Body of pancreas (tissue), 4 donors: ENCODE measurements around the gene AKT3. TPM values are rescaled to one million over a fixed set of nuclear protein-coding genes. Genes with fewer than 3 reads are reported as not detected.

Source experiments
- ATAC-seq: fragments of 150-250 bp; one replicate; pipeline ENCODE4 v1.9.1; 2016
- DNase-seq, 4 donors: peaks; one replicate each; pipeline ENCODE4 v3.0.0-alpha.2; 2019
- H3K27ac ChIP-seq, 4 donors: fragments of 200-600 bp; sonication (generic); 1 replicate in 3 of 4; 2 replicates in 1 of 4; pipeline versions ENCODE4 v1.5.1 to v1.6.1; 2016 to 2019; ENCODE audit warnings: mild to moderate bottlenecking in 1 of 4, mixed read lengths in 1 of 4, moderate library complexity in 1 of 4
- H3K27me3 ChIP-seq, 2 donors: fragments of 200-600 bp; sonication (generic); one replicate each; pipeline ENCODE4 v1.6.0; 2016; ENCODE audit warnings: mild to moderate bottlenecking in 1 of 2
- H3K36me3 ChIP-seq, 2 donors: fragments of 200-600 bp; sonication (generic); replicated peaks in 1 of 2; 2 replicates each; pipeline ENCODE4 v1.5.1; 2016; ENCODE audit warnings: low read depth in 2 of 2; ENCODE audit not compliant: insufficient read depth in 1 of 2
- H3K4me1 ChIP-seq: fragments of 200-600 bp; sonication (generic); one replicate; pipeline ENCODE4 v1.6.0; 2016
- H3K4me3 ChIP-seq, 2 donors: fragments of 200-600 bp; sonication (generic); 1 replicate in 1 of 2; 2 replicates in 1 of 2; pipeline ENCODE4 v1.5.1; 2016 to 2019
- H3K9me3 ChIP-seq, 3 donors: fragments of 200-600 bp; sonication (generic); 1 replicate in 2 of 3; 2 replicates in 1 of 3; pipeline ENCODE4 v1.5.1; 2016
- POLR2A ChIP-seq, 3 donors: fragments of 450-650 bp; IDR thresholded peaks; one replicate each; pipeline ENCODE4 v1.6.1; 2016; ENCODE audit warnings: antibody characterized with exemption in 3 of 3, mild to moderate bottlenecking in 2 of 3
- WGBS, 2 donors: methylation state at CpG; one replicate each; pipeline ENCODE4 v1.1.5; 2017; 5-methylcytosine and 5-hydroxymethylcytosine counted together
- intact Hi-C: fragments of 100-400 bp; cut with DNase I; formaldehyde crosslinking; loops from one replicate; pipeline ENCODE4 v1.15.1; 2023
- total RNA-seq, 2 donors: library from RNA; depleted of rRNA; stranded (reverse); fragments of >200 nt; gene quantifications; one replicate each; pipeline ENCODE4 v1.1.0, GENCODE V29; 2016
- TF ChIP-seq, protein P1 (sequence below), 7 experiments: fragments of 450-650 bp in 4 of 7; fragments of 200-600 bp in 3 of 7; sonication (generic) in 3 of 7; IDR thresholded peaks; one replicate each; pipeline ENCODE4 v1.5.1; 2016 to 2019; ENCODE audit warnings: antibody characterized with exemption in 7 of 7

Gene AKT3
- total RNA-seq, 2 donors from 2014 or later = 14.0 to 24.7 TPM

DNA sequence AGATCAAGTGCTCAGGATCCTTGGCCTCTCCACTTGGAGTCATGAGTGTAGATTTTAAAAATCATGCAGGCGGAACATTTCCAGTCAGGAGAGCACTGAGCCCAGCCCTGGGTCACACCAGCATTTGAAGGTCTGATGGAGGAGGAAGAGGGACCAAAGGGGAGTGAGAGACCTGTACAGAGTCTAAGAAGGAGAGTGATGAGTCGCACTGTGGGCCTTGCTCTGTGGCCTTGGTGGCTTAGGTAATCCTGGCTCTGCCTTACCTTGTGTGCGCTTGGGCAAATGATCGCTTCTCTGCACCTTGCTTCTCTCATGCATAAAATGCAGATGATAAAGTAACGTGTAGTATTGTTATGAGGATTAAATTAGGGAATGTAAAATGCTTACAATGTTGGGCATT, 368.9 kb downstream of the AKT3 start:
- no peaks in the 10 kb centered on the region for H3K36me3 ChIP-seq
- DNase-seq (no peak), ATAC-seq (no peak)
- H3K27me3 ChIP-seq = no peaks in the 10 kb centered on the region
- H3K4me3 ChIP-seq = no peak overlapping the region
- TF ChIP-seq POLR2A (IDR thresholded peaks at IDR 0.05) = no peak
- TF ChIP-seq, protein P1, sequence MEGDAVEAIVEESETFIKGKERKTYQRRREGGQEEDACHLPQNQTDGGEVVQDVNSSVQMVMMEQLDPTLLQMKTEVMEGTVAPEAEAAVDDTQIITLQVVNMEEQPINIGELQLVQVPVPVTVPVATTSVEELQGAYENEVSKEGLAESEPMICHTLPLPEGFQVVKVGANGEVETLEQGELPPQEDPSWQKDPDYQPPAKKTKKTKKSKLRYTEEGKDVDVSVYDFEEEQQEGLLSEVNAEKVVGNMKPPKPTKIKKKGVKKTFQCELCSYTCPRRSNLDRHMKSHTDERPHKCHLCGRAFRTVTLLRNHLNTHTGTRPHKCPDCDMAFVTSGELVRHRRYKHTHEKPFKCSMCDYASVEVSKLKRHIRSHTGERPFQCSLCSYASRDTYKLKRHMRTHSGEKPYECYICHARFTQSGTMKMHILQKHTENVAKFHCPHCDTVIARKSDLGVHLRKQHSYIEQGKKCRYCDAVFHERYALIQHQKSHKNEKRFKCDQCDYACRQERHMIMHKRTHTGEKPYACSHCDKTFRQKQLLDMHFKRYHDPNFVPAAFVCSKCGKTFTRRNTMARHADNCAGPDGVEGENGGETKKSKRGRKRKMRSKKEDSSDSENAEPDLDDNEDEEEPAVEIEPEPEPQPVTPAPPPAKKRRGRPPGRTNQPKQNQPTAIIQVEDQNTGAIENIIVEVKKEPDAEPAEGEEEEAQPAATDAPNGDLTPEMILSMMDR (IDR thresholded peaks at IDR 0.05) = no peak
- H3K27ac ChIP-seq = no peak overlapping the region
- intact Hi-C loops = no loop called here
- H3K9me3 ChIP-seq = no peaks in the 10 kb centered on the region
- peaks cover 9% of the 10 kb centered on the region for H3K4me1 ChIP-seq
- WGBS, 2 donors = 95 to 98% methylated on average over 5 of the region's 5 CpGs

DNA sequence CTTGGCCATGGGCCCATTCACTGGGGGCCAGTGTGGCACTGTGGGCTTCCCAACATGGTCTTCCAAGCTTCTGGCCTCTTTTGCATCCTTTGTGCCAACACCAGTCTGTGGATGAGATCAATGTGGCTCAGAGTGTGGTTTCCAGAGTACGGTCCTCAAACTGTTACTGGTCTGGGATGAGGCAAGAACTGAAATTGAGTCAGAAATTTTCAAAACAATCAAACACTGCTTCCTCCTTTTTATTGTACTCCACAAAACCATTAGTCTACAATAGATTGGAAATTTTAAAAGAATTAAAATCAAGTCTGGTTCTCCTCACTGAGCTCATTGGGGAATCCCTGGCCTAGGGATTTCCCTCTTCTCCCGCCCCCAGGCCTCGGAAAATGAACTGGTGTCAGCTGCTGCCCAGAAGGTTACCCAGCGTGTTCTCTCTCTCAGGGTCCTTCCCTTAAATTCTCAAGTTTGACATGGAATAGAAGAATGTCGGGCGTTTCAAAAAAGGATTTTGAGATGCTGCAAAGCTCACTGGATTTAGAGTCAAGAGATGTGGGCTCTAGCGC, 372.2 kb downstream of the AKT3 start:
- no peaks in the 10 kb centered on the region for H3K27me3 ChIP-seq
- DNase-seq (no peak), ATAC-seq (no peak)
- no peaks in the 10 kb centered on the region for H3K9me3 ChIP-seq
- intact Hi-C loops = no loop called here
- WGBS, 2 donors = 89 to 95% methylated on average over 7 of the region's 7 CpGs
- H3K4me1 ChIP-seq = peaks cover 8% of the 10 kb centered on the region
- no peaks in the 10 kb centered on the region for H3K36me3 ChIP-seq
- no peak overlapping the region for H3K27ac ChIP-seq
- TF ChIP-seq, protein P1 (IDR thresholded peaks at IDR 0.05) = no peak
- no peak for TF ChIP-seq POLR2A (IDR thresholded peaks at IDR 0.05)
- H3K4me3 ChIP-seq = no peak overlapping the region

DNA sequence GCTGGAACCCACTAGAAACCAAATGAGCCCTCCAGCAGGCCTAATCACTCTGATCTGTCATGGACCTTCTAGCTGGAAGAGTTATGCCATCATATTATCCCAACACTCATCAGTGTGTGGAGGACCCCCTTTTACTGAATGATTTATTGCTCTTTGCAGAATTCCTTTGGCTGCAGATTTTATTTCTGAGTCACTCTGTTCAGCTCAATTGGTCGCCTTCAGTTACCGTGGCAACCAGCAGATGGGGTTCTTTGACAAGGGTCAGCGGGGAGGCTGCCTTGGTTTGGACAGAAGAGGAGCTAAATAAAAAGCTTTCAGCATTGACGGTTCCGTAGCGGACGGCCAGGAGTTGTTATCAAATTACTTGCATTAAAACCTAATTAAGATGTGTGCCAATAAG, 374.1 kb downstream of the AKT3 start:
- DNase-seq (no peak), ATAC-seq (no peak)
- Histone ChIP-seq H3K27me3 (no peaks in the 10 kb centered on the region), H3K9me3 (no peaks in the 10 kb centered on the region), H3K4me3 (no peak overlapping the region), H3K36me3 (no peaks in the 10 kb centered on the region), H3K4me1 (no peaks in the 10 kb centered on the region), H3K27ac (no peak overlapping the region)
- intact Hi-C loops = no loop called here
- TF ChIP-seq POLR2A (IDR thresholded peaks at IDR 0.05) = no peak
- TF ChIP-seq, protein P1 (IDR thresholded peaks at IDR 0.05) = no peak
- 89% methylated on average over 7 of the region's 7 CpGs for WGBS, 2 donors

DNA sequence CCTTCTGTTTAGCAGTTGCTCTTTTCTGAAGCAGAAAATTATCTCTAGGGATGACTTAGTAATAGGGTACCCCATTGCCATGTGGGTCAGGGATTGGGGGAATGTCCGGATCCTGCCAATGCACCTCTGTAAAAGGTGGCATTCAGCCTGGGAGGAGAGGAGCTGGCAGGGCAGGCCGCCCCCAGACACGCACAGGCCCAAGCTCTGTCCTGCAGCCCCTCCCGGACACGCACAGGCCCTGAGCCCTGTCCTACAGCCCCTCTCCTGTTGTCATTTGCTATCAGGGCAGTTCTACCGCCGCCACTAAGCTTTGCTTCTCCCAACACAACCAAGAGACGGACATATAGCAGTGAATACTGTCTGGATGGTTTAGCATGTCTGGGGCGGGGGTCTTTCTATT, 375.1 kb downstream of the AKT3 start:
- no peaks in the 10 kb centered on the region for H3K9me3 ChIP-seq

More for the DNA sequence above, 375.1 kb downstream of the AKT3 start:
- TF ChIP-seq, protein P1 (IDR thresholded peaks at IDR 0.05) = no peak
- TF ChIP-seq POLR2A (IDR thresholded peaks at IDR 0.05) = no peak
- Histone ChIP-seq H3K27me3 (no peaks in the 10 kb centered on the region), H3K27ac (no peak overlapping the region), H3K4me3 (no peak overlapping the region), H3K4me1 (no peaks in the 10 kb centered on the region), H3K36me3 (no peaks in the 10 kb centered on the region)
- ATAC-seq = no peak
- WGBS, 2 donors = 97 to 98% methylated on average over 9 of the region's 9 CpGs
- intact Hi-C loops = no loop called here
- DNase-seq = no peak
